HG03460 (cell line): ENCODE results near the gene TFDP1.

Source experiments
- ATAC-seq: cut with Tn5 transposase; IDR thresholded peaks from one replicate; pipeline ENCODE4 v1.9.1; 2021; ENCODE audit not compliant: unreplicated experiment

Gene TFDP1

DNA sequence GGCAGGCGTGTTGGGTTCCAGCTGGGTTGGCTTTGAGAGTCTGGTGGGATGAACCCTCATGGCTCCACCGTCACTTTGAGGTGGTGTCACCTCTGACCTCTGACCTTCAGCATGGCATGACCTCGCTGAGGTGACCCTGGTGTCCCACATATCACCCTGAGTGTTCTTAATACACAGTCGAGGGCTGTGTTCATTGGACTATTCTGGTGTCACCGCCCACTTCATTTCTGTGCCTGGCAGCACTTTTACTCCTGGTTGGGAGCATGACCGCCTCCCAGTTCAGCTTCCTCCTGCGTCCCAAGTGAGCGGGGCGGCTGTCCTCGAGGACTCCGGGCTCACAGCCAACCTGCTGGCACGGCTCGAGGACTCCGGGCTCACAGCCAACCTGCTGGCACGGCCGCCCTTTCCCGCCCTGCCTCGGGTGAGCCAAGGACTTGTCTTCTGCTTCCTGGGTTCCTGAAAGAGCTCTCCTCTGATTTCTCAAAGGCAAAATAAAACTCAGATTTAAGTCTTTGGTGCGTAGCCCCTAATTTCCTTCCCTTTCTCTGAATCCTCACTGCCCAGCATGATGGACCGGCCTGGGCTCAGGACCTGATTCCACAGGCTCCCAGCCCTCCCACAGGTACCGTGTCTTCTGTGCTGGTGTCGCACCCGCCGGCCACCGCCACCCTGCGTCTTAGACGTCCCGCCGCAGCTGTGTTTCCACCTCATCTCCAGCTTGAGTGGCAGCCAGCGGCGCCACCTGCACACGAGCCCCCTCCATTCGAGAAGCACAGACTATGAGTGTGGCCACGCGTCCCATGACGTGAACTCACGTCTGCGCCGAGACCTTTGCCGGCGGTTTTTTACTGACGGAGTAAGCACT is 63.0 kb downstream of the TFDP1 start:
- no peak for ATAC-seq

- ATAC-seq = no peak
Observed at GRCh38 chr13:113648216-113648610, 63.7 kb downstream of the TFDP1 start.

GRCh38 chr13:113649212-113649611 is 64.7 kb downstream of the TFDP1 start:
- no peak for ATAC-seq

DNA sequence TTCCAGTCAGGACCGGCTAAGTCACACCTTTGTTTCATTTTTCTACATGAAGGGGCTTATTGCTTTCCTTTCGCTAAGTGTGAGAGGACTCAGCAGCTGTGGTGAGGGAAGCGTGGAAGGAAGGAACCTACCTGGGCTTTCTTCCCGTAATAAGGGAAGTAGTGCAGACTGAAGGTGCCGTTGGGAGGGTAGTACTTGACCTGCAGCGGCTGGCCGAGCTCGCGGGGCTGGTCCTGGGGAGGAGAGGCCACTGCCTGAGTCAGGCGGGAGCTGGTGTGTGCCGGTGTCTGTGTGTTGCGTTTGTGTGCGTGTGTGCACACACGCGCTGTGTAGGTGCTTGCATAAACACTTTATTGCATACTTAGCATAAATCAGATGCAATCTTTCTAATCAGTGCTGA is 65.7 kb downstream of the TFDP1 start:
- no peak for ATAC-seq

GRCh38 chr13:113650731-113651148 is 66.2 kb downstream of the TFDP1 start:
- no peak for ATAC-seq

- no peak for ATAC-seq
Observed at GRCh38 chr13:113651511-113652403, 67.2 kb downstream of the TFDP1 start.

DNA sequence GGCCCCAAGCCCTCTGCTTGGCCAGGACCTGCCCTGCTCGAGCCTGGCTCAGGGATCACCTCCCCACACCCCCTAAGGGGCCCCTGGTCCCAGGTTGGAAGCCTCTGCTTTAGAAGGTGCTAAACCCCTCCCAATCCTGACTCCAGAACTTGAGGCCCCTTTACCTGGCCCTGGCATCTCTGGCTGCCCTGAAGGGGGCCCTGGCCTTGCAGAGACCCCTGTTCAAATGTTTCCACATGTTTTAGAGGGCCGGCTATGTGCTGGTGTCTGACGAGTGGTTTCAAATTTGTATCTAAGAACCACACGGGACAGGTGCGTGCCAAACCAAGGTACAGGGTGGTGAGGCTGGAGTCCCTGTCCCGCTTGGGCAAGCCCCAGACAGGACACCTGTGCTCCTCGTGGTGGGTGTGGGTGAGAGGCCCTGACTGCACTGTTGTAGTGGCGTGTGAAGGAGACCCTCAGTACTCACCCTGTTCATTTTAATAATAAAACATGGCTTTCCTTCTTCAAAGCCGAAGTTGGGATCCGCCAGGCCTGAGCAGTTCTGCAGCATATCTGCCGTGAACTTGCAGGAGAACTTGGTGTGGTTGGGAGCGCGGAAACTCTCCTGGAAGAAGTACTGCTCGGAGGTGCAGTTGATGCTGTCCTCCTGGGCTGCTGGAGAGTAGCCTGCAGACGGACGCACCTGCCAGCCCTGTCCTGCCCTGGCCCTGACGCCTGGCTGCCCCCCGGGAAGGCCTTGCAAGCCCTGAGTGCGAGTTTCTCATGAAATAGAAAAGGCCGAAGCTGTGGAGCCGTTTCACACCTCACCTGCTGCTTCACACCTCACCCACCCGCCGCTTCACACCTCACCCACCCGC is 68.1 kb downstream of the TFDP1 start:
- no peak for ATAC-seq

- ATAC-seq = no peak
Observed at GRCh38 chr13:113653264-113654174, 69.0 kb downstream of the TFDP1 start.

DNA sequence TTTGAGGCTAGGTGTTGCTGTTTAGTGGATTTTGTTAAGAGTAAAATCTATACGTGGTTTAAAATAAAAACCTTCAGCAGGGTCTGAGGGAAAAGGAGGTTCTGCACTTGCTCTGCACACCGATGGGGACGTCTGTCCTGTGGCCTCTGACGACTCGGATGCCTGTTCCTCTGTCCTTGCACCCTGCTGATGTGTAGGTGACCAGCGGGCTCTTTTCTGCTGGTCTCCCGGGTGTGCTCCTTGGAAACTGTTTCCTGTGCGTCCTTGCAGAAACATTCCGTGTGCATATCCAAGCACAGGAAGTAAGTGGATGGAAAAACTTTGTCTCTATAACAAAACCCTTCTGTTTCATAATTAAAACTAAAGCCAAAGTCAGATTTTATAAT is 69.6 kb downstream of the TFDP1 start:
- ATAC-seq = no peak

DNA sequence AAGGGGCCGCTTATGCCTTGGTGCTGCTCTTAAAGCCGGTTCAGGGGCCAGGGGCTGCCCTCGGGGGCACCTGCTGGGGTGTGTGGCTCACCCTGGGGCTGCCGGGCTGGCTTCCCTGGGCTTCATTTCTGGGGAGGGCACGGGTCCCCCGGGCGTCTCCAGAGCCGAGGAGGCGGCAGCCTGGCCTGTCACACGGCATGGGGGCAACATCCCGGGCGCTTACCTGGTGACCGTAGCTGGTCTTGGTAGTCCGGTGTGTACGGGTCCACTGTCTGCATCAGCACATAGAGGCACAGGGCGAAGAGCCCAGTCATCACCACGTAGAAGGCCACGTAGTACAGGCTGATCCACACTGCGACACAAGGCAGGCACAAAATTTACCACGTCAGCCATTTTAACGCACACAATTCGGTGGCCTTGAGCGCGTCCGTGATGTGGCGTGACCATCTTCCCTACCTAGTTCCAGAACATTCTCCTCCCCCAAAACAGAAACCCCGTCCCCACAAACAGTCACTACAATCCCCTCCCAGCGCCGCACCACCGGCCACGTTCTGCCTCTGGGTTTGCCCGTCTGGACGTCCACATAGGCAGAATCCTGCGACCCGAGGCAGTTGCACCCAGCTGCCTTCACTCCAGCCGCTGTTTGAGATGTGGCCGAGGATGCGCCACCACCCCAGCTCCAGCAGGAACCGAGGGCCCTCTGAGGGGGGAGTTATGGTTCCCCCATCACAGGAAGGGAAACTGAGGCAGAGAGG is 70.2 kb downstream of the TFDP1 start:
- ATAC-seq = no peak

- no peak for ATAC-seq
Observed at GRCh38 chr13:113655346-113656002, 70.9 kb downstream of the TFDP1 start.

GRCh38 chr13:113656003-113656588 is 71.5 kb downstream of the TFDP1 start:
- ATAC-seq = no peak

GRCh38 chr13:113656831-113657671 is 72.5 kb downstream of the TFDP1 start:
- ATAC-seq = no peak

DNA sequence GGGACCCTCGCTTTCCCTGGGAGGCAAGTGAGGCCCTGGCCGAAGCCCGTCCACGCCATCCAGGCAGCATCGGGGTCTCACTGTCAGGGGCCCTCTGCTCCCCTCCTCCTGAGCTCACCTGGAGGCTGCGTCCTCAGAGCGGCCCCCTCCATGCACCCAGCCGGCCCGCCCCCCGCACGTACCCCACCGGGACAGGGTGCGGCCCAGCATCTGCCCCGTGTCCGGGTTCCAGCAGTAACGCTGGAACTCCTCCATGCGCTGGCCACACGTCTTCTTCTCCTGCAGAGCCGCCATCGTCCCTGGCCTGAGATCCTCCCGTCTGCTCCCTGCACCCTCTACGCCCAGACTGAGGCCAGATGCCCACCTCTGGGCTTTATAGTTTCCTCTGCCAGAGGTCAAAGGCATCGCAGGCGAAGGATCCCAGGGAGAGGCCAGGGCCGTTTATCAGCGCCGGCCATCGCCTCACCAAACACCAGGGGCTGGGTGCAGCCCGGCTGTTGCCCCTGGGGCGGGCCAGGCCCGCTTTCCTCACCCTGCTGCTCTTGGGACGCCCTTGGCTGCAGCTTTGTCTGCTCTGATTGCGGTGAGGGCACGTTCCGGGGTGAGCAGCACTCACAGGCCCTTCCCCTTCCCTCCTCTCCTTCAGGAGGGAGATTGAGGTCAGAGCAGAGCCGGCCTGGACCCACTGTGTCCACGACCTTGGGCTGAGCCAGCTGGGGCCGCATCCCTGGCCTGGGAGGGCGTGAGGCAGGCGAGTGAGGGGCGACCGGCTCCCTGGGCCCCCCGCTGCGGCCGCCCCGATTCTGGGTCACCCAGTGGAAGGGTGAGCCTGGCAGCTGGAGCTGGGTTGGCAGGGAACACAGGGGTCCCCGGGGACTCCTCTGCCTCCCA is 73.5 kb downstream of the TFDP1 start, which contains the start of gene ATP4B:
TSS of gene ATP4B (minus strand) at position 348 of the 891 bp plus-strand sequence. CDS start at position 294, 54 bp downstream.
- no peak for ATAC-seq

DNA sequence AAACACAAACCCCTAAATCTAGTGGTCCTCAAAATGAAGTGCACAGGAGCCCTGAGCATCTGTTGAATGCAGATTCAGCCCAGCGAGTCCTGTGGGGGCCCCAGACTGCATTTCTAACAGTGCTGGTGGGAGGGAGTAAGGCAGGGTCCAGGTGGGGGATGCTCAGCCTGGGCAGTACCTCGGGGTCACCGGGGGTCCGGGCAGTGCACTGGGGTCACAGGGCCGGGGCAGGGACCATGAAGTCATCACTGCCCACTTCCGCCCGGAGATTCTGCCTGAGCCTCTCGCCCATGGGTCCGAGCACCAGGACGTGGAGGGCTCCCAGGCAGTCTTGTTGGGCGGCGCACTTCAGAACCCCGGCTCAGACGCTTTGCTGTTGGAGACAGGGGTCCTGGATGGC is 74.3 kb downstream of the TFDP1 start:
- no peak for ATAC-seq

- ATAC-seq = no peak
Observed at GRCh38 chr13:113659337-113659736, 74.8 kb downstream of the TFDP1 start.
